ENCODE data around the gene WASF2. TPM values are rescaled to one million over a fixed set of nuclear protein-coding genes. Genes with fewer than 3 reads are reported as not detected.
"Not testable (repeated sequence)": the region's sequence is repeated elsewhere in the genome, so short reads cannot be mapped to it uniquely, and the experiment has no call there.

Gene WASF2
- total and polyA plus RNA-seq, 2 donors (not counting 1 experiment from before 2014, with no cell fraction given) = 26.3 to 66.9 TPM

DNA sequence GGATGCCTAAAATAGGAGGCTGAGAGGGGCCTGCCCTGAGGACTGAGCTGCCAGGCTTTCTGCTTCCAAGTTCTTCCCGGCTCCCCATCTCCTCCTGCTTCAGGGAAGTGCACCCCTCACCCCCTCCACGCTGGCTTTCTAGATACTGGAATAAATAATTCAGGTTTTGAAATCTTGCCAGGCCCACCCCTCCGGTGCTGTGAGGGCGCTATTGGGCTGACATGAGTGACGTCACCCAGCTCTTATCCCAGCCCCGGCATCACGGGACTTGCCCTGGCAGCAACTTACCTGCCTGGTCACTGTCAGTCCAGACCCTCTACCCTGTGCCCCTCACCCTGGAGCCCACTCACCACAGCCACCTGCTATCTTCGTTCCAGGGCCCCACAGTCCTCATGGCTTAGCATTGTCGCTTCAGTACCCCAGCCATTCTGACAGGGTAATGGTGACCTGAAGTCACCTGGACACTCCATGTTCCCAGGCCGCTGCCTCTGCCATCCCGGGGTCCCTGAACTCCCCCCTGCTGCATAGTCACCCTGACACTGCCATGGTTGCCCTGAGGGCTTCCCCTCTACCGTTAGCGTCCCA, 98.4 kb downstream of the WASF2 start:
- TF ChIP-seq EZH2 (IDR thresholded peaks at IDR 0.05; ENCODE audit: low read length, missing control alignments) = no peak
- TF ChIP-seq, protein P1, sequence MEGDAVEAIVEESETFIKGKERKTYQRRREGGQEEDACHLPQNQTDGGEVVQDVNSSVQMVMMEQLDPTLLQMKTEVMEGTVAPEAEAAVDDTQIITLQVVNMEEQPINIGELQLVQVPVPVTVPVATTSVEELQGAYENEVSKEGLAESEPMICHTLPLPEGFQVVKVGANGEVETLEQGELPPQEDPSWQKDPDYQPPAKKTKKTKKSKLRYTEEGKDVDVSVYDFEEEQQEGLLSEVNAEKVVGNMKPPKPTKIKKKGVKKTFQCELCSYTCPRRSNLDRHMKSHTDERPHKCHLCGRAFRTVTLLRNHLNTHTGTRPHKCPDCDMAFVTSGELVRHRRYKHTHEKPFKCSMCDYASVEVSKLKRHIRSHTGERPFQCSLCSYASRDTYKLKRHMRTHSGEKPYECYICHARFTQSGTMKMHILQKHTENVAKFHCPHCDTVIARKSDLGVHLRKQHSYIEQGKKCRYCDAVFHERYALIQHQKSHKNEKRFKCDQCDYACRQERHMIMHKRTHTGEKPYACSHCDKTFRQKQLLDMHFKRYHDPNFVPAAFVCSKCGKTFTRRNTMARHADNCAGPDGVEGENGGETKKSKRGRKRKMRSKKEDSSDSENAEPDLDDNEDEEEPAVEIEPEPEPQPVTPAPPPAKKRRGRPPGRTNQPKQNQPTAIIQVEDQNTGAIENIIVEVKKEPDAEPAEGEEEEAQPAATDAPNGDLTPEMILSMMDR (conservative IDR thresholded peaks at IDR 0.05 in 1 of 2, IDR thresholded peaks at IDR 0.05 in 1 of 2; ENCODE audit: low read depth in 1 of 2, low read length in 2 of 2) = no peak
- H3K4me1 ChIP-seq (ENCODE audit: control insufficient read depth, extremely low read depth, insufficient read depth, low read length) = peaks cover 24% of the 10 kb centered on the region
- peak overlapping the region; percentile 67 for H3K27ac ChIP-seq (ENCODE audit: insufficient read depth, low read length)
- H3K4me2 ChIP-seq (ENCODE audit: extremely low read depth, insufficient read depth, low read length) = peak overlapping the region; percentile 94
- H3K36me3 ChIP-seq (ENCODE audit: control insufficient read depth, insufficient read depth, low read length) = no peaks in the 10 kb centered on the region
- H2AFZ ChIP-seq (ENCODE audit: low read length) = peak overlapping the region; percentile 73
- no peaks in the 10 kb centered on the region for H3K27me3 ChIP-seq (ENCODE audit: control insufficient read depth, insufficient read depth, low read length)
- H3K9ac ChIP-seq (ENCODE audit: insufficient read depth, low read length) = peak overlapping the region; percentile 49
- DNase-seq (ENCODE audit: low read depth in 2 of 2) = peak; percentile 45 to 66
- peaks cover 7% of the 10 kb centered on the region for H3K79me2 ChIP-seq (ENCODE audit: control insufficient read depth, insufficient read depth, low read length)
- no peaks in the 10 kb centered on the region for H3K9me3 ChIP-seq (ENCODE audit: control insufficient read depth, insufficient read depth, low read depth, low read length)
- H3K4me3 ChIP-seq (replicated peaks in 1 of 4; ENCODE audit: control extremely low read depth in 1 of 4, insufficient read depth in 1 of 4, low read depth in 3 of 4, low read length in 4 of 4) = peak overlapping the region in 3 of 4 experiments; percentile 29 to 76 (median 52)
- no peaks in the 10 kb centered on the region for H4K20me1 ChIP-seq (ENCODE audit: control insufficient read depth, extremely low read depth, insufficient read depth, low read length)

DNA sequence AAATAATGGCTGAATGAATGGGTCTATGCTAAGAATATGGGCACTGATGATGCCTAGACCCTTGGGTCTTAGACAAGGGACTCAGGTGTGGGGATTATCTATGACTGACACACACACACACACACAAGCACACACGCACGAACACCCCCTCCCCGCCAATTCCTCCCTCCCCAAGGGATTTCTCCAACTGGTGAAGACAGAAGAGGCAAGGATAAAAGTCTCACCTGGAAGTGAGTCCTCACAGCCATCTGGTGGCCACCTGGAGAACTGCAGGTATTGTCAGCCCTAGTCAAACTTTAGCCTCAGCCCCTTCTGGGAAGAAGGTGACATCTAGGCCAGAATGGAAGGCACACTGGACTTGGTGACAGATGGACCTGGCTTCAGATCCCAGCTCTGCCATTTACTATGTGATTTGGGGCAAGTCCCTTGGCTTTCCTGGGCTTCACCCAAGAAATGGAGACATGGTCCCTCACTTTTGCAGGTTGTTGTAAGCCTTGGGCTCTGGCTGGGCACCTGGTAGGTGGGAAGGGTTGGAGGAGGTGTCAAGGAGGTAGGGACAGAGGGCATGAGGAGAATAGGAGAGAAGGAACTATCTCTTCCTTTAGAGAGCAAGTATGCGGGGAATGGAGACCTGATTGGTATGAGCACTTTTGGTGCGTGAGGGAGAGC, 101.5 kb downstream of the WASF2 start:
- Histone ChIP-seq H3K27ac (ENCODE audit: insufficient read depth, low read length) (no peak overlapping the region), H4K20me1 (ENCODE audit: control insufficient read depth, extremely low read depth, insufficient read depth, low read length) (no peaks in the 10 kb centered on the region), H3K4me3 (replicated peaks in 1 of 4; ENCODE audit: control extremely low read depth in 1 of 4, insufficient read depth in 1 of 4, low read depth in 3 of 4, low read length in 4 of 4) (no peak overlapping the region), H3K9ac (ENCODE audit: insufficient read depth, low read length) (no peak overlapping the region), H3K79me2 (ENCODE audit: control insufficient read depth, insufficient read depth, low read length) (peaks cover 2% of the 10 kb centered on the region), H3K4me2 (ENCODE audit: extremely low read depth, insufficient read depth, low read length) (no peak overlapping the region), H2AFZ (ENCODE audit: low read length) (no peak overlapping the region), H3K9me3 (ENCODE audit: control insufficient read depth, insufficient read depth, low read depth, low read length) (no peaks in the 10 kb centered on the region), H3K36me3 (ENCODE audit: control insufficient read depth, insufficient read depth, low read length) (no peaks in the 10 kb centered on the region), H3K4me1 (ENCODE audit: control insufficient read depth, extremely low read depth, insufficient read depth, low read length) (peaks cover 14% of the 10 kb centered on the region), H3K27me3 (ENCODE audit: control insufficient read depth, insufficient read depth, low read length) (no peaks in the 10 kb centered on the region)
- TF ChIP-seq EZH2 (IDR thresholded peaks at IDR 0.05; ENCODE audit: low read length, missing control alignments) = no peak
- TF ChIP-seq, protein P1 (conservative IDR thresholded peaks at IDR 0.05 in 1 of 2, IDR thresholded peaks at IDR 0.05 in 1 of 2; ENCODE audit: low read depth in 1 of 2, low read length in 2 of 2) = peak; percentile 88 to 93
- DNase-seq (ENCODE audit: low read depth in 2 of 2) = no peak

DNA sequence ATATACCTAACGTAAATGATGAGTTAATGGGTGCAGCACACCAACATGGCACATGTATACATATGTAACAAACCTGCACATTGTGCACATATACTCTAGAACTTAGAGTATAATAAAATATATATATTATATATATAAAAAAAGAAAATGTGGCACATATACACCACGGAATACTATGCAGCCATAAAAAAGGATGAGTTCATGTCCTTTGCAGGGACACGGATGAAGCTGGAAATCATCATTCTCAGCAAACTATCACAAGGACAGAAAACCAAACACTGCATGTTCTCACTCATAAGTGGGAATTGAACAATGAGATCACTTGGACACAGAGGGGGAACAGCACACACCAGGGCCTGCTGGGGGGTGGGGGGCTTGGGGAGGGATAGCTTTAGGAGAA, 105.2 kb downstream of the WASF2 start:
- not testable (repeated sequence) for H3K9ac ChIP-seq (ENCODE audit: insufficient read depth, low read length); H3K79me2 ChIP-seq (ENCODE audit: control insufficient read depth, insufficient read depth, low read length); H3K4me2 ChIP-seq (ENCODE audit: extremely low read depth, insufficient read depth, low read length); H3K27me3 ChIP-seq (ENCODE audit: control insufficient read depth, insufficient read depth, low read length); H3K9me3 ChIP-seq (ENCODE audit: control insufficient read depth, insufficient read depth, low read depth, low read length); H2AFZ ChIP-seq (ENCODE audit: low read length); H3K36me3 ChIP-seq (ENCODE audit: control insufficient read depth, insufficient read depth, low read length); H3K4me1 ChIP-seq (ENCODE audit: control insufficient read depth, extremely low read depth, insufficient read depth, low read length); H4K20me1 ChIP-seq (ENCODE audit: control insufficient read depth, extremely low read depth, insufficient read depth, low read length); H3K27ac ChIP-seq (ENCODE audit: insufficient read depth, low read length); DNase-seq (ENCODE audit: low read depth in 2 of 2); H3K4me3 ChIP-seq (replicated peaks in 1 of 4; ENCODE audit: control extremely low read depth in 1 of 4, insufficient read depth in 1 of 4, low read depth in 3 of 4, low read length in 4 of 4)
